Testis (tissue), 3 donors: ENCODE results near the gene THBS4. TPM values are rescaled to one million over a fixed set of nuclear protein-coding genes. Genes with fewer than 3 reads are reported as not detected.

ENCODE experiments used
- DNase-seq: peaks from one replicate; pipeline ENCODE4 v3.0.0-alpha.2; 2019
- H3K27ac ChIP-seq, 2 donors: fragments of 200-600 bp; sonication (generic); one replicate each; pipeline ENCODE4 v1.5.1; 2019
- H3K27me3 ChIP-seq: fragments of 200-600 bp; sonication (generic); one replicate; pipeline ENCODE4 v1.5.1; 2019
- H3K36me3 ChIP-seq: fragments of 200-600 bp; sonication (generic); one replicate; pipeline ENCODE4 v1.5.1; 2017; ENCODE audit warnings: low read depth; ENCODE audit errors: missing control alignments
- H3K4me1 ChIP-seq: fragments of 200-600 bp; sonication (generic); one replicate; pipeline ENCODE4 v1.5.1; 2019
- H3K4me3 ChIP-seq, 2 donors: fragments of 200-600 bp; sonication (generic); one replicate each; pipeline ENCODE4 v1.5.1; 2017 to 2019
- H3K9me3 ChIP-seq: fragments of 200-600 bp; sonication (generic); one replicate; pipeline ENCODE4 v1.5.1; 2017
- POLR2A ChIP-seq: fragments of 450-650 bp; IDR thresholded peaks from one replicate; pipeline ENCODE4 v1.6.1; 2017; ENCODE audit warnings: antibody characterized with exemption, mild to moderate bottlenecking, moderate library complexity
- WGBS, 2 donors: methylation state at CpG; one replicate each; pipeline ENCODE4 v1.1.5; 2018; 5-methylcytosine and 5-hydroxymethylcytosine counted together
- intact Hi-C: fragments of 100-400 bp; cut with DNase I; formaldehyde crosslinking; loops from one replicate; pipeline ENCODE4 v1.15.1; 2023; ENCODE audit warnings: low total_unique reads
- polyA plus RNA-seq: library from polyadenylated mRNA; stranded (reverse); fragments of 350-450 nt; fragmentation: Illumina TruSeq; extraction: RNeasy Lipid Tissue Mini Kit (QIAGEN cat#74804); gene quantifications from one replicate; pipeline ENCODE4 v1.2.3, GENCODE V29; 2014; ENCODE audit warnings: low read depth, low replicate concordance; ENCODE audit not compliant: insufficient read depth
- total RNA-seq, 2 donors: library from RNA; depleted of rRNA; stranded (reverse); fragments of >200 nt; gene quantifications; one replicate each; pipeline ENCODE4 v1.2.3, GENCODE V29; 2016
- TF ChIP-seq, protein P1 (sequence below), 3 experiments: fragments of 450-650 bp in 2 of 3; fragments of 200-600 bp in 1 of 3; sonication (generic) in 1 of 3; IDR thresholded peaks; one replicate each; pipeline ENCODE4 v1.5.1; 2016 to 2019; ENCODE audit warnings: antibody characterized with exemption in 3 of 3, mild to moderate bottlenecking in 2 of 3, moderate library complexity in 1 of 3

Gene THBS4
- total and polyA plus RNA-seq, 3 donors from 2014 or later = 14.1 to 62.5 (median 18.3) TPM

DNA sequence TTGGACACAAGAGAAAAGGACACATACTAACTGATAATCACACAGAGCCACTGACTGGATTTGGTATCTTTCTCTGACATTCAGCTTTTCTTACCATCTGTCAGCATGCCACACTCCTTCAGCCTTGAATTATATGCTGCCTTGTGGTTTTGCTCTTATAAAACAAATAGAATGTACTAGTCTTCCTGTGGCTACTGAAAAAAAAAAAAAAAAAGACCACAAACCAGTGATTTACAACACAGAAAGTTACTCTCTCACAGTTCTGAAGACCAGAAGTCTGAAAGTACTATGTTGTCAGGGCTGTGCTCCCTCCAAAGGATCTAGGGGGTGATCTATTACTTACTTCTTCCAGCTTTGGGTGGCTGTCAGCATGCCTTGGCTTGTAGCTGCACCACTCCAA is 82.3 kb downstream of the THBS4 start:
- TF ChIP-seq POLR2A = no peak
- TF ChIP-seq, protein P1, sequence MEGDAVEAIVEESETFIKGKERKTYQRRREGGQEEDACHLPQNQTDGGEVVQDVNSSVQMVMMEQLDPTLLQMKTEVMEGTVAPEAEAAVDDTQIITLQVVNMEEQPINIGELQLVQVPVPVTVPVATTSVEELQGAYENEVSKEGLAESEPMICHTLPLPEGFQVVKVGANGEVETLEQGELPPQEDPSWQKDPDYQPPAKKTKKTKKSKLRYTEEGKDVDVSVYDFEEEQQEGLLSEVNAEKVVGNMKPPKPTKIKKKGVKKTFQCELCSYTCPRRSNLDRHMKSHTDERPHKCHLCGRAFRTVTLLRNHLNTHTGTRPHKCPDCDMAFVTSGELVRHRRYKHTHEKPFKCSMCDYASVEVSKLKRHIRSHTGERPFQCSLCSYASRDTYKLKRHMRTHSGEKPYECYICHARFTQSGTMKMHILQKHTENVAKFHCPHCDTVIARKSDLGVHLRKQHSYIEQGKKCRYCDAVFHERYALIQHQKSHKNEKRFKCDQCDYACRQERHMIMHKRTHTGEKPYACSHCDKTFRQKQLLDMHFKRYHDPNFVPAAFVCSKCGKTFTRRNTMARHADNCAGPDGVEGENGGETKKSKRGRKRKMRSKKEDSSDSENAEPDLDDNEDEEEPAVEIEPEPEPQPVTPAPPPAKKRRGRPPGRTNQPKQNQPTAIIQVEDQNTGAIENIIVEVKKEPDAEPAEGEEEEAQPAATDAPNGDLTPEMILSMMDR (IDR thresholded peaks at IDR 0.05) = no peak
- Histone ChIP-seq H3K27me3 (no peaks in the 10 kb centered on the region), H3K9me3 (no peaks in the 10 kb centered on the region), H3K4me1 (no peaks in the 10 kb centered on the region), H3K36me3 (no peaks in the 10 kb centered on the region), H3K4me3 (no peak overlapping the region), H3K27ac (no peak overlapping the region)
- intact Hi-C loops = no loop called here
- DNase-seq = no peak

DNA sequence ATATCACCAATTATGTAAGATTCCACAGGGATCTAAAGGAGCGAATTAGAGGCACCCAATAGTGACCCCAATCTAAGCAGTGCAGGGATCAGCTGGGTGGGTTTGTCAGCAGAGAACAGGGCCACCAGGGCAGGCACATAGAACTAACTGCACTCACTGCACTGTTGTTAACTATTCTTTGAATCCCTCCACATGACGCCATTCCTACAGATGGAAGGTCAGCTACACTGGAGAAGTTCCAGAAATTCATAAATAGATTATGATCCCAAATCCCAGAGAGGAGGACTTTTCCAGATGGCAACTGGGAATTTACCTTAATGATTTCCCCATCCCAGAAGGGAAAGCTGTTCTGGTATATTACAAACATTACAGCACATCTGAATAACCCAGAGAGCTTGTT is 84.2 kb downstream of the THBS4 start:
- WGBS, 2 donors = 84 to 86% methylated on average over 2 of the region's 2 CpGs
- Histone ChIP-seq H3K36me3 (no peaks in the 10 kb centered on the region), H3K4me1 (no peaks in the 10 kb centered on the region), H3K4me3 (no peak overlapping the region), H3K27ac (no peak overlapping the region), H3K27me3 (no peaks in the 10 kb centered on the region), H3K9me3 (no peaks in the 10 kb centered on the region)
- intact Hi-C loops = no loop called here
- no peak for DNase-seq
- TF ChIP-seq POLR2A = no peak
- TF ChIP-seq, protein P1 (IDR thresholded peaks at IDR 0.05) = no peak

- intact Hi-C loops = no loop called here
- WGBS, 2 donors = 79 to 85% methylated on average over 2 of the region's 2 CpGs
- TF ChIP-seq, protein P1 (IDR thresholded peaks at IDR 0.05) = no peak
- no peak for TF ChIP-seq POLR2A
- H3K4me1 ChIP-seq = no peaks in the 10 kb centered on the region
- H3K27ac ChIP-seq = no peak overlapping the region
- H3K27me3 ChIP-seq = no peaks in the 10 kb centered on the region
- H3K9me3 ChIP-seq = no peaks in the 10 kb centered on the region
- no peaks in the 10 kb centered on the region for H3K36me3 ChIP-seq
- no peak for DNase-seq
- no peak overlapping the region for H3K4me3 ChIP-seq
These were observed 87.4 kb downstream of the THBS4 start for GRCh38 chr5:80122579-80122978.

GRCh38 chr5:80124121-80124918 is 89.2 kb downstream of the THBS4 start:
- Histone ChIP-seq H3K27me3 (no peaks in the 10 kb centered on the region), H3K36me3 (no peaks in the 10 kb centered on the region), H3K4me3 (no peak overlapping the region), H3K27ac (no peak overlapping the region), H3K9me3 (no peaks in the 10 kb centered on the region), H3K4me1 (peaks cover 10% of the 10 kb centered on the region)
- DNase-seq = no peak
- TF ChIP-seq, protein P1 (IDR thresholded peaks at IDR 0.05) = no peak
- no peak for TF ChIP-seq POLR2A
- WGBS, 2 donors = 84 to 91% methylated on average over 9 of the region's 9 CpGs
- intact Hi-C loops = no loop called here
